Measurements from ENCODE around the gene APAF1.

APAF1 gene

GRCh38 chr12:98656289-98657101 lies 11.4 kb downstream of the APAF1 start:
- no peak for DNase-seq (ENCODE audit: low read depth in 3 of 3)

- DNase-seq (ENCODE audit: low read depth in 3 of 3) = no peak
Measured at GRCh38 chr12:98660521-98660920, 15.4 kb downstream of the APAF1 start.

DNA sequence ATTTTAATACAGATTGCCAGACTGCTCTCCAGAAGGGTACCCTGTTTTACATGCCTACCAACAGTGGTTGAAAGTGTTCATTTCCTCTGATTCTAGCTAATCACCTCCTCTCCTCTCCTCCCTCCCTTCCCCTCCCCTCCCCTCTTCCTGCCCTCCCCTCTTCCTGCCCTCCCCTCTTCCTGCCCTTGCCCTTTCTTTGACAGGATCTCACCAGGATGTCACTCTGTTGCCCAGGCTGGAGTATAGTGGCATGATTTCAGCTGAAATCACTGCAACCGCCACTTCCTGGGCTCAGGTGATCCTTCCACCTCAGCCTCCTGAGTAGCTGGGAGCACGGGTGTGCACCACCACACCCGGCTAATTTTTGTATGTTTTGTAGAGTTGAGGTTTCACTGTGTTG lies 24.7 kb downstream of the APAF1 start:
- DNase-seq (ENCODE audit: low read depth in 3 of 3) = no peak

DNA sequence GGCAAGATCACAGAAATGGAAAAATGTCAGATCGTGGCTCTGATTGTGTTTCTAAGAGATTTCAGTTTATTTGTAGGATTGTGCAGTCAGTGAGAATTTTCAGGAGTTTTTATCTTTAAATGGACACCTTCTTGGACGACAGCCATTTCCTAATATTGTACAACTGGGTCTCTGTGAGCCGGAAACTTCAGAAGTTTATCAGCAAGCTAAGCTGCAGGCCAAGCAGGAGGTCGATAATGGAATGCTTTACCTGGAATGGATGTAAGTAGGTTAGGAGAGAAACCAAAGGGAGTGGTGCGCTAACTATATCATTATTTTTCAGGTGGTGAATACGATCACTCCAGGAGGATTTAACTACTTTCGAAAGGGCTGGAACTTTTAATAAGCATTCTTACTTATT lies 26.4 kb downstream of the APAF1 start:
- DNase-seq (ENCODE audit: low read depth in 3 of 3) = no peak

DNA sequence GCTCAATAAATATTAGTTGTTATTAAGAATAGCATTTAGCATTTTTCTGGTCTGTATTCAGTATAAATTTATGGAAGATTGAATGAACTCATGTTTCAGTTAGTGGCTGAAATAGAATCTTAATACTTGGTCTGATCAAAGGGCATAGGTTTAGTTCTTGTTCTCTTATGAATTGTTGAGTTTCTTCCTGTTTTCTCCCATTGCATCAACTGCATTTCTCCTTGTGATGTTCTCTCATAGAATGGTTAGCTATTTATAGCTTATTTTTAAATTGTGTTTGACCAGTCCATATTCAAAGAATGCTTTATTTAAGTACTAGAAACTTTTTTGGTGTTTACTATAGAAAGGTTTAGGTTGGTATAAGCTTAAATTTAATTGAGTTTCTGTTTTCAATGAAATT lies 29.8 kb downstream of the APAF1 start:
- no peak for DNase-seq (ENCODE audit: low read depth in 3 of 3)

DNA sequence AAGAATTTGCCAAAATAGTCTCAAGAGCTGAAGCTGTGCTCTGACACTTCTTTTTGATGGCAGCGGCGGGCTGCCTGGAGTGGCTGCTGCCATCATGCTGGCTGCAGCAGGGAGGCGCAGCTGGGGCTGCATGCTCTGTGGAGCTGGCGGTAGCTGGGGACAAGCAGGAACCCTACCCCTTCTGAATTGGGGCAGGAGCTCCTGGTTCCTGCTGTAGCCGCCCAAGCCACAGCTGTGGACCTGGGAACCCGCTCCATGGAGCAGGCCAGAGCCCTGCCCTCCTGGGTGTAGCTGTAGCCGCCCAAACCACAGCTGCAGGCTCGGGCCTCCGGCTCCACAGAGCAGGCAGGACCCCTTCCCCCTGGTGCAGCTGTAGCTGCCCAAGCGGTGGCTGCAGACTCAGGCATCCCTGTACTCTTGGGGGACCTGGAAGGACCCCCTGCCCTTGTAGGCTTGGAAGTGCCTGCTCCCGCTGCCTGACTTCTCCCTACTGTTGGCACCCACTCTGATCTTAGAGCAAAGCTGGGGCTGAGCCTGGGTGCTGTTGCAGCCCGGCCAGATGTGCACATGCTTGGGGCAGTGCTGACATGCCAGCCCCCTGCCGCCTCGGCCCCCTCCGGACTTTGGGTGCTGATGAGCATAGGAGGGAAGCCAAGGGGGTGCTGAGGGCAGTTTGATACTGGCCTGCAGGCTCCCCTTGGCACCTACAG lies 33.3 kb downstream of the APAF1 start:
- DNase-seq (ENCODE audit: low read depth in 3 of 3) = no peak

DNA sequence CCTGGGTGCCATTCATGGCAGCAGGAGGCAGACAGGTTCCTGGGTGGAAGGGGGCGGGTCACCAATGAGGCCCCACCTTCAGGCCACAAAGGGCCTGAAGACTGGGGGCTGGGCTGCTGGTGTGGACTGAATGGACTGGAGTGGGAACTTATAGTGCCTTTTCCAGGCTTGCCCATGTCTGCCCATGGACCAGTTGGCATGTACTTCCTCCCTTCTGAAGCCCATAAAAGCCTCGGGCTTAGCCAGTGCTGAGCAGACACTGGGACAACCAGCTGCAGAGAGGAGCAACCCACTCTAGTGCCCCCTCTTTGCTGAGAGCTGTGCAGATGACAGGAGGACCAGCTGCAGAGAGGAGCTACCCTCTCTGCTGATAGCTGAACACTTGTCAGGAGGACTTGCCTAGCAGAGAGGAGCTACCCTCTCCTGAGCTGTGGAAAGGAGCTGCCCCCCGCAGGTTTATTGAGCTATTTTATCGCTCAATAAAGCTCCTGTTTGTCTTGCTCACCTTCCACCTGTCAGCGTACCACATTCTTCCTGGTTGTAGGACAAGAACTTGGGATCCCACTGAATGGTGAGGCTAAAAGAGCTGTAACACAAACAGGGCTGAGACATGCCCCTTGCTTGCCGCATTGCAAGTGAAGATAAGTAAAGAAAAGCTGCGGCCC lies 34.0 kb downstream of the APAF1 start:
- DNase-seq (ENCODE audit: low read depth in 3 of 3) = no peak

GRCh38 chr12:98679611-98680005 lies 34.5 kb downstream of the APAF1 start:
- DNase-seq (ENCODE audit: low read depth in 3 of 3) = no peak

DNA sequence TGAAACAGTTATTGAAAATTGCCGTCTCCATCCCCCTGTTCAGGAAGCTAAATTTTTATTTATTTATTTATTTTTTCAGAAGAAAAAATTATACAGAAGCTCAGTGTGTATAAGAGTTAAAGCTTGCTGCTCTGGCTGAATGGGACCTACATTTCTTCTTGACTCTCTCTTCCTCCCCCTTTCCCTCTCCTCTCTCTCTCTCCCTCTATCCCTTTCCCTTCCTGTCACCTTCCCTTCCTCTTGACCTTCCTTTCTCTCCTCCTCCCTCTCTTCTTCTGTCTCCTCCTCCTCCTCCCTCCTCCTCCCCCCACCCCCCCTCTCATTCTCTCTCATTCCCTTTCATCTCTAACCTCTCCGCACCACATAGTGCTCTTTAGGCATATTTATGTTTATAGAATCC lies 39.1 kb downstream of the APAF1 start:
- DNase-seq (ENCODE audit: low read depth in 3 of 3) = no peak

GRCh38 chr12:98686603-98687002 lies 41.5 kb downstream of the APAF1 start:
- no peak for DNase-seq (ENCODE audit: low read depth in 3 of 3)

GRCh38 chr12:98691351-98691750 lies 46.3 kb downstream of the APAF1 start:
- no peak for DNase-seq (ENCODE audit: low read depth in 3 of 3)

DNA sequence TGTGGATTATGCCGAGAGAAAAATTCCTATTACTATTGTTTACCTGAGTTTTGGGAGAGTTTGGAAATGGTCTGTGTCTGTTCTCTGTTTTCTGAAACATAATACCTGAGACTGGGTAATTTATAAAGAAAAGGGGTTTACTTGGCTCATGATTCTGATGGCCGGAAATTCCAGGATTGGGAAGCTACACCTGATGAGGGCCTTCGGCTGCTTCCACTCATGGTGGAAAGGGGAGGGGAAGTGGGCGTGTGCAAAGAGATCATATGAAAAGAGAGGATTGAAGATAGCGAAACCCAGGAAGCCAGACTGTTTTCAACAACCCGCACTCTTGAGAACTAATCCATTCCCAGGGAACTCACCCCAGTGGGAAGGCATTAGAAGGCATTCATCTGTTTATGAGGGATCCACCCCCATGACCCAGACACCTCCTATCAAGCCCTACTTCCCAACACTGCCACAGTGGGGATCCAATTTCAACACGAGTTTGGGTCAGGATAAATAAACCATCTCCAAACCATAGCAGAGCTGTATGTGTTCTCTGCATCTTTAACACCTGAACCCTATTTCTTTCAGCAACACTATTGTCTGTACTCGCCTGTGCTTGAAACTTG lies 51.1 kb downstream of the APAF1 start:
- DNase-seq (ENCODE audit: low read depth in 3 of 3) = no peak

- no peak for DNase-seq (ENCODE audit: low read depth in 3 of 3)
Measured at GRCh38 chr12:98697209-98697608, 52.1 kb downstream of the APAF1 start.

DNA sequence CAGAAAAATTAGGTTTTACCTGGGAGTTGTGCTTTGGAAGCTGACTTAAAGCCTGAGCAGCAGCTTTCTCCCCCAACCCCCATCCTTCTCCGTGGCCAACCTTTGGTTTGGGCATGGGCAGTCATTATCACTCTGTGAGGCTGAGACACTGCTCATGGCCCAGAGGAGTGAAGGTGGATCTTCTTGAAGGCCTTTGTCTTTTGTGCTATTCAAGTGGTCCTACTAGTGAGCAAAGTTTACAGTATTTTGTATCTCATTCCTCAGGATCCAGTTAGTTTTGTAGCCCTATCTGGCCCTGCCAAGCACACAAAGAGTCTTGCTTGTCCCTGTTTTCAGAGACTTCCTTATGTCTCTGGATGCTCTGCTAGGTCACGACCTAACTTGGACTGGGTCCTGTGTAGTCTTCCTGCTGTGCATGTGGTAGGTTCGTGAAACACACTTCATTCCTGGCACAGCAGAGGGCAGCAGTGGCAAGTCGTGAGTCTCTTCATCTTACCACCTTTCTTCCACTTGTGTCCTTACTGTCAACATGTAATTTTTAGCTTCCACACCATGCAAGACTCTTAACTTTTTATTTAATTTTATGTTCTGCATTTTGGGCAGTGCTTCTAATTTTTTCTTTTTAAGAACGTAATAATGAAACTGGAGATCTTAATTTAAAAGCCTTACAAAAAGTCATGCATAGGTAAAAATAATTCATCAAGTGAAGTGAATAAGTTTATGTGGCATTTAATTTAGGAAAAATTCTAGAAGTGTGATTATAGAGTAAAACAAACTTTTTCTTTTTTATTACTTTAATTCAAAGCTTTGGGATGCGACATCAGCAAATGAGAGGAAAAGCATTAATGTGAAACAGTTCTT lies 53.7 kb downstream of the APAF1 start:
- DNase-seq (ENCODE audit: low read depth in 3 of 3) = peak; percentile 3 to 33 (median 27)

DNA sequence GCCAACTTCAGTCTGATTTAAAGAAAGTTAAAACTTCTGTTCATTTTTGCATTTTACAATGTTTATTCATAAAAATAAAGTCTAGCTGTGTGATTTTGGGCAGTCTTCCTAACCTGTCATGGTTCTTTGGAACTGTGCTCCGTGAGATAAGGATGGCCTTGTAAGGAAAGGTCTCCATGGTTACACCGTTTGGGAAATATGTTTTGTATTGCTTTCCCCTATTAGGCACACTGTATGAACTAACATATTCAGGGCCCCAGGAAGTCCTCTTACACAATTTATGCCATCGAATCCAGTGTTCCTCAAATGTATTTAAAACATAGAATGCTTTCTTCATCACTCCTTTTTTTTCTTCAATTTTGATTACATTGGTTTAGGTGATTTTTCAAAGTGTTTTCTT lies 54.5 kb downstream of the APAF1 start:
- no peak for DNase-seq (ENCODE audit: low read depth in 3 of 3)

- DNase-seq (ENCODE audit: low read depth in 3 of 3) = no peak
Measured at GRCh38 chr12:98701166-98701565, 56.1 kb downstream of the APAF1 start.

DNA sequence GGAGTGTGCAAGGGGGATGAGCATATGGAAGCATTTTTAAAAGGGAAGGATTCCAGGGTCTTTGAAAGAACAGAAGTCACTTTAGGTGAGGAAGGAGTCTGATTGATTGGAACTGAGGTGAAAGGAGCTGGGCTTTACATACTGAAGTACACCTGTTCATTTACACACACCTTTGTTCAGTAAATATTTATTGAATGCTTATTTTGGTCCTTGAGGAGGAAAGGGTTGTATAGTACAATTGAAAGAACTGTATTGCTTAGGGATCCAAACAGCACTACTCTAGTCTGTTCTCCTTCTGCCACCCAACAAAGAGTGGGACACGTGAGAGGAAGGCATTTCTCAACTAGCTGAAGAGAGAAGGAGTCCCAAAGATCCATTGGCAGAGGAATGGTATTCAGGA lies 63.9 kb downstream of the APAF1 start:
- no peak for DNase-seq (ENCODE audit: low read depth in 3 of 3)

- no peak for DNase-seq (ENCODE audit: low read depth in 3 of 3)
Measured at GRCh38 chr12:98714426-98714825, 69.3 kb downstream of the APAF1 start.

GRCh38 chr12:98719515-98720504 lies 74.7 kb downstream of the APAF1 start:
- DNase-seq (ENCODE audit: low read depth in 3 of 3) = no peak

DNA sequence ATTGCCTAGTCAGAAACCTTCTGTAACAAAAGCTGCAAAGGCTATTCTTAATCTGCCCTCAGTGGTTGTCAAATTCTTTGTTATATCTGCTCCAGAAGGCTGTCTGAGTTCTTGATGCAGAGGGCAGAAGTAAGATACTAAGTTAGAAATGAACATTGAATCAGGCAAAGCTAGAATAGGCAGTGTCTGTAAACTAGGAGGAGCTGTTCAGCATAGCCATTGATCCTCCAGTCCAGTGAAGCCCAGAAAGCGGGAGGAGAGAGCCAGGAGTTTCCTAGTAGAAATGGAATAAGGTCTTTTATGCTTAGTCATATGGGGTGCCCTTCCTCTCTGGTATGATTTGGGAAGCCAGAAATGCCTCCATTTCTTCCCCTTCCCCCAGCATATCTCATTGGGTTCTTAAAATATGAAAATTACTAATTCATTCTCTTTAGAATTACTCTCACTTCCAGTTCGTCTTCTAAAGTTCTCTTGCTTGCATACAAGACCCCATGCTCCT lies 76.2 kb downstream of the APAF1 start:
- no peak for DNase-seq (ENCODE audit: low read depth in 3 of 3)

Data from stimulated activated CD4-positive, alpha-beta T cell treated with anti-CD3 and anti-CD28 coated beads, TNF-alpha, amount 100 ng/mL, for 48 hours (primary cell).